Esophagus squamous epithelium (tissue), 4 donors: ENCODE measurements around the gene NUDT3.

Experiments used
- POLR2A ChIP-seq, 4 donors: fragments of 450-650 bp; IDR thresholded peaks; one replicate each; pipeline ENCODE4 v1.6.1; 2017; ENCODE audit warnings: antibody characterized with exemption in 4 of 4, mild to moderate bottlenecking in 4 of 4, moderate library complexity in 3 of 4
- TF ChIP-seq, protein P1 (sequence below), 6 experiments: fragments of 450-650 bp in 4 of 6; fragments of 200-600 bp in 2 of 6; sonication (generic) in 2 of 6; IDR thresholded peaks; one replicate each; pipeline ENCODE4 v1.5.1; 2016 to 2019; ENCODE audit warnings: antibody characterized with exemption in 6 of 6, mild to moderate bottlenecking in 4 of 6, moderate library complexity in 4 of 6

DNA sequence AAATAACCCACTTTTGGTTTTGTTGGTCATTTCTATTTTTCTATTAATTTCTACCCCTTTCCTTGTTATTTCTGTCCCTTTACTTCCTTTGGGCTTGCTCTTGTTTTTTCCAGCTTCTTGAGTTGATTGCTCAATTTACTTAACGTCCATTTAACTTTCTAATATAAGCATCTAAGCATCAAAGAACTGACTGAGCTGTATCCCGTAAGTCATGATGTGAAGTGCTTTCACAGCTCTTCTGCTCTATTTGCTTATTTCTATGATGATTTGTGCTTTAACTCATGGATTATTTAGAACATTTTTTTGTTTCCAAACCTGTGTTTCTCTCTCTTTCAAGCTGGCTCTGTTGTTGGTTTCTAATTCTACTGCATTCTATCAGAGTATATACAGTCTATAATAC, 87.0 kb downstream of the NUDT3 start:
- TF ChIP-seq, protein P1, sequence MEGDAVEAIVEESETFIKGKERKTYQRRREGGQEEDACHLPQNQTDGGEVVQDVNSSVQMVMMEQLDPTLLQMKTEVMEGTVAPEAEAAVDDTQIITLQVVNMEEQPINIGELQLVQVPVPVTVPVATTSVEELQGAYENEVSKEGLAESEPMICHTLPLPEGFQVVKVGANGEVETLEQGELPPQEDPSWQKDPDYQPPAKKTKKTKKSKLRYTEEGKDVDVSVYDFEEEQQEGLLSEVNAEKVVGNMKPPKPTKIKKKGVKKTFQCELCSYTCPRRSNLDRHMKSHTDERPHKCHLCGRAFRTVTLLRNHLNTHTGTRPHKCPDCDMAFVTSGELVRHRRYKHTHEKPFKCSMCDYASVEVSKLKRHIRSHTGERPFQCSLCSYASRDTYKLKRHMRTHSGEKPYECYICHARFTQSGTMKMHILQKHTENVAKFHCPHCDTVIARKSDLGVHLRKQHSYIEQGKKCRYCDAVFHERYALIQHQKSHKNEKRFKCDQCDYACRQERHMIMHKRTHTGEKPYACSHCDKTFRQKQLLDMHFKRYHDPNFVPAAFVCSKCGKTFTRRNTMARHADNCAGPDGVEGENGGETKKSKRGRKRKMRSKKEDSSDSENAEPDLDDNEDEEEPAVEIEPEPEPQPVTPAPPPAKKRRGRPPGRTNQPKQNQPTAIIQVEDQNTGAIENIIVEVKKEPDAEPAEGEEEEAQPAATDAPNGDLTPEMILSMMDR (IDR thresholded peaks at IDR 0.05) = no peak
- no peak for TF ChIP-seq POLR2A (IDR thresholded peaks at IDR 0.05)
